Right lobe of liver (tissue), 4 donors: ENCODE results near the gene RRM1.

Experiments
- CTCF ChIP-seq, 4 donors: fragments of 200-600 bp in 3 of 4; fragments of 450-650 bp in 1 of 4; IDR thresholded peaks; one replicate each; pipeline versions ENCODE4 v1.5.1 to v1.8.0; 2016 to 2022; ENCODE audit warnings: antibody characterized with exemption in 4 of 4, mild to moderate bottlenecking in 2 of 4
- POLR2A ChIP-seq: fragments of 450-650 bp; IDR thresholded peaks from one replicate; pipeline ENCODE4 v1.6.1; 2017; ENCODE audit warnings: antibody characterized with exemption, mild to moderate bottlenecking
- donor health status: DM: no; HTN: no; CAD: no.
- donor health status: DM: no; HTN: no; CAD: no.
- donor health status: DM: no; HTN: yes; CAD: no.

- no peak for TF ChIP-seq CTCF (IDR thresholded peaks at IDR 0.05)
- no peak for TF ChIP-seq POLR2A
These were observed 22.7 kb upstream of the RRM1 start for GRCh38 chr11:4071914-4072313.
